ENCODE results near the gene SNAPC4.

DNA sequence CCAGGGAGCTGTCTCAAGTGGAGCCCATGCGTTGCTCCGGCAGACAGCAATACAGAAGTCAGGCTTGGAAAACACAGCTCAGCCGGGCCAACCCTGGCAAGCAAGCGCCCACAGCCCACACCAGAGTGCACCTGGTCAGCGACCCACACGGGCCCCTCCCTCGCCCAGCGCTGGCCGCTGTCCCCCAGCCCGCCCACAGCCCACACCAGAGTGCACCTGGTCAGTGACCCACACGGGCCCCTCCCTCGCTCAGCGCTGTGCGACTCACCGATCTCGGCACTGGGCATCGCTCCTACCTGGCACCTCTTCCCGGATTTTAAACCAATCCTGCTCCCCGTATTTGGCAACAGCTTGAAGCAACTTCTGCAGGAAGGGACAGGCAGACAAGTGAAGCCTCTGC is 12.8 kb downstream of the SNAPC4 start:
- TF ChIP-seq CTCF (conservative IDR thresholded peaks at IDR 0.05; ENCODE audit: low read depth, low read length) (no peak), EZH2phosphoT487 (IDR thresholded peaks at IDR 0.05; ENCODE audit: borderline replicate concordance, low read length) (no peak), EZH2 (IDR thresholded peaks at IDR 0.05; ENCODE audit: low read length, unreplicated experiment) (no peak)
